Neutrophil (primary cell): ENCODE measurements around the gene ANO10.

Experiments used
- H3K27ac ChIP-seq: fragments of 200-600 bp; sonication (generic); 2 replicates; pipeline ENCODE4 v1.5.1; 2016; ENCODE audit warnings: mild to moderate bottlenecking, moderate library complexity
- H3K27me3 ChIP-seq: fragments of 200-600 bp; sonication (generic); 2 replicates; pipeline ENCODE4 v1.6.0; 2016; ENCODE audit warnings: mild to moderate bottlenecking
- H3K36me3 ChIP-seq: fragments of 200-600 bp; sonication (generic); 2 replicates; pipeline ENCODE4 v1.5.1; 2017
- H3K4me1 ChIP-seq, 2 experiments: fragments of 200-600 bp in 1 of 2; sonication (generic) in 1 of 2; 1 replicate in 1 of 2; 2 replicates in 1 of 2; pipeline versions ENCODE4 v1.5.1 to v1.6.1; 2013 to 2016; ENCODE audit warnings: low read depth in 1 of 2, low read length in 1 of 2, mild to moderate bottlenecking in 1 of 2, moderate library complexity in 1 of 2; ENCODE audit not compliant: control insufficient read depth in 1 of 2, insufficient read depth in 1 of 2
- H3K4me3 ChIP-seq, 2 experiments: fragments of 200-600 bp in 1 of 2; sonication (generic) in 1 of 2; 1 replicate in 1 of 2; 2 replicates in 1 of 2; pipeline ENCODE4 v1.5.1; 2013 to 2016; ENCODE audit warnings: low read depth in 1 of 2, low read length in 1 of 2, mild to moderate bottlenecking in 1 of 2, moderate library complexity in 1 of 2
- H3K9me3 ChIP-seq: fragments of 200-600 bp; sonication (generic); 2 replicates; pipeline ENCODE4 v1.5.1; 2016
- CTCF ChIP-seq: fragments of 200-600 bp; sonication (generic); IDR thresholded peaks from 2 replicates; pipeline ENCODE4 v1.5.1; 2016; ENCODE audit warnings: antibody characterized with exemption

ANO10 gene

GRCh38 chr3:43445820-43446219 is 176.0 kb downstream of the ANO10 start:
- Histone ChIP-seq H3K4me1 (peaks cover 0 to 9% of the 10 kb centered on the region in 2 experiments), H3K4me3 (no peak overlapping the region), H3K27ac (no peak overlapping the region), H3K27me3 (no peaks in the 10 kb centered on the region), H3K9me3 (no peaks in the 10 kb centered on the region), H3K36me3 (no peaks in the 10 kb centered on the region)
- no peak for TF ChIP-seq CTCF

GRCh38 chr3:43442872-43443395 is 178.9 kb downstream of the ANO10 start:
- no peak for TF ChIP-seq CTCF
- peaks cover 0 to 9% of the 10 kb centered on the region in 2 experiments for H3K4me1 ChIP-seq

GRCh38 chr3:43436507-43437140 is 185.2 kb downstream of the ANO10 start:
- H3K27me3 ChIP-seq = no peaks in the 10 kb centered on the region
- no peak overlapping the region for H3K27ac ChIP-seq
- H3K36me3 ChIP-seq = peaks cover 2% of the 10 kb centered on the region
- H3K4me3 ChIP-seq = no peak overlapping the region
- no peak for TF ChIP-seq CTCF
- H3K4me1 ChIP-seq = no peaks in the 10 kb centered on the region
- H3K9me3 ChIP-seq = no peaks in the 10 kb centered on the region

More at GRCh38 chr3:43442872-43443395, 178.9 kb downstream of the ANO10 start:
- no peaks in the 10 kb centered on the region for H3K36me3 ChIP-seq
- H3K27me3 ChIP-seq = no peaks in the 10 kb centered on the region
- no peak overlapping the region for H3K4me3 ChIP-seq
- no peaks in the 10 kb centered on the region for H3K9me3 ChIP-seq
- peak overlapping the region; percentile 75 for H3K27ac ChIP-seq

- Histone ChIP-seq H3K4me3 (no peak overlapping the region), H3K9me3 (no peaks in the 10 kb centered on the region), H3K36me3 (peaks cover 8% of the 10 kb centered on the region), H3K27me3 (no peaks in the 10 kb centered on the region), H3K4me1 (no peaks in the 10 kb centered on the region), H3K27ac (no peak overlapping the region)
- no peak for TF ChIP-seq CTCF
Observed at GRCh38 chr3:43435706-43436105, 186.1 kb downstream of the ANO10 start.

GRCh38 chr3:43434431-43434830 is 187.4 kb downstream of the ANO10 start:
- Histone ChIP-seq H3K4me3 (no peak overlapping the region), H3K9me3 (no peaks in the 10 kb centered on the region), H3K27ac (no peak overlapping the region), H3K36me3 (peaks cover 17% of the 10 kb centered on the region), H3K27me3 (no peaks in the 10 kb centered on the region), H3K4me1 (no peaks in the 10 kb centered on the region)
- TF ChIP-seq CTCF = no peak
